Cerebellar nuclear complex (tissue), 1 donor: ENCODE results near the gene TECPR2.

Experiments
- DNase-seq, 2 experiments: peaks; one replicate each; lab custom pipeline; 2025; lab: John Stamatoyannopoulos, UW

Gene TECPR2

DNA sequence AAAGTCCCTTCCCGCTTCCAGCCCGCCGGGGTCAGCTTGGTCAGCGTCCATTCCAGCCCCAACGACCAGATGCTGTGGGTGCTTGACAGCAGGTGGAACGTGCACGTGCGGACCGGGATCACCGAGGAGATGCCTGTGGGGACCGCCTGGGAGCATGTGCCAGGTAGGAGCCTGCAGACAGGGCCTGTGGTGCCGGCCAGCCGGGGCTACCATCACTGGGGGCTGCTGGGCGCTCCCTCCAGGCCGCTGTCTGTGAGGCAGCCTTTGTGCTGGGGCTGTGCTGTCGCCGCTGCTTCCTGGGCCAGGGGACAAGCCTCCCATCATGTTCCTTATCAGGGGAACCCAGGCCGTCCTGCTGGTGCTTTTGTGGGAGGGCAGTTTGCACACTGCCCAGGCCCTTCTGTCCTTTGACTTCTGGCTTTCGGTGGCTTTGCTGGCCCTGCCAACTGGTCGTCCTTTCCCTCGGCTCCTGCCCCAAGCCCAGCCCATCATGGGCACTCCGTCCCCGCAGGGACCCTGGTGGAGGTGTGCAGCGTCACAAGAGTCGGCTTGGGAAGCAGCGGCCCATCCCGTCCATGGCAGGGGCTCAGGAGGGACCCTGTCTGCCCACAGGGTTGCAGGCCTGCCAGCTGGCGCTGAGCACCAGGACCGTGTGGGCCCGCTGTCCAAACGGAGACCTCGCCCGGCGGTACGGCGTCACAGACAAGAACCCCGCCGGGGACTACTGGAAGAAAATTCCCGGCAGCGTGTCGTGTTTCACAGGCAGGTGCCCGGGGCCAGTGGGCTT lies 134.4 kb downstream of the TECPR2 start:
- no peak for DNase-seq

DNA sequence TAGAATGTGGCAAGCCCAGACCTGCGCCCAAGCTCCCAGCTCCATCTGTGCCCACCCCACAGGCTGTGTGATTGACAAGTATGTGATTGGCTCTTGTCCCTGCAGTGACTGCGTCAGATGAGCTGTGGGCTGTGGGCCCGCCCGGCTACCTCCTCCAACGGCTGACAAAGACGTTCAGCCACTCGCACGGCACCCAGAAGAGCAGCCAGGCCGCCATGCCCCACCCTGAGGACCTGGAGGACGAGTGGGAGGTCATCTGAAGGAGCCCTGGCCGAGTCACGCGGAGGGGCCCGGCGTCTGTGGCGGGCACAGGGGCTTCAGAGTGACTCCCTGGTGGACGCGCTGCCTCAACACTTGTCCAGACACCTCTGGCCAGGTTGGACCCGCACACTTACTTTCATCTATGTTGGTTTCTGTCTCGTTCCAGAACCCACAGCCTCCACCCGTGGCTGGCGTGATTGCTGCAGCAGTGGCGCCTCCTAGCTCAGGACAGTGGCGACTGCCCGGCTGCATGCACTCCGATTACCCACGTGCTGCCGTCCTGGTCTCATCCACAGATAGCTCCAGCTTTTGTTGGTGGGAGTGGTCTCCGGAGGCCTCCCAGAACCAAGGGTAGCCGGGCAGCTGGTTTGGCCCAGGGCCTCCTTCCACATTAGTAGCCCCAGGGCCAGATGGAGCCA lies 135.4 kb downstream of the TECPR2 start:
- no peak for DNase-seq

- no peak for DNase-seq
Observed at GRCh38 chr14:102498678-102499265, 136.0 kb downstream of the TECPR2 start.

- no peak for DNase-seq
Observed at GRCh38 chr14:102499401-102500157, 136.8 kb downstream of the TECPR2 start.

DNA sequence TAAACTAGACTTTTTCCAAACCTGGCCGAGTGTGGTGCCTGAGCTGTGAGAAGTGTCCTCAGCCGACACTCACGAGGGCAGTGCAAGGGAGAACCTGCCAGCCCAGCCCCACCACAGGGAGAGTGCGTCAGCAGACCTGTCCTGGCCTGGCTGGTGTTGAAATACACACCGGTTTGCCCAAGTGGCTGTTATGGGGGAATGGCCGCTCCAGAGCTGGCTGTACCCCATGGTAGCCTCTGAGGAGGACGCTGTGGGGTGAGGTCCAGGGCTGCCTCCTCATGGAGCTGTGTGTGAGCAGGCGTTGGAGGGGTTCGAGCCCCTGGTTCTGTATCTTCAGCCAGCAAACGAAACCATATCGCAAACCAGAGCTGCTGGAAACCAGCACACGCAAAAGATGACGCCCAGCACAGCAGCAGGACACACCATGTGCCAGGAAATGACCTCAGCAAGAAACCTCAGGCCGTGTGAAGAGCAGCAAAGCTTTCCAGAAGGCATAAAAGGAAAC lies 137.5 kb downstream of the TECPR2 start:
- DNase-seq: no peak

- DNase-seq: no peak
Observed at GRCh38 chr14:102500713-102501112, 138.0 kb downstream of the TECPR2 start.

- DNase-seq: no peak
Observed at GRCh38 chr14:102501751-102502315, 139.1 kb downstream of the TECPR2 start.

DNA sequence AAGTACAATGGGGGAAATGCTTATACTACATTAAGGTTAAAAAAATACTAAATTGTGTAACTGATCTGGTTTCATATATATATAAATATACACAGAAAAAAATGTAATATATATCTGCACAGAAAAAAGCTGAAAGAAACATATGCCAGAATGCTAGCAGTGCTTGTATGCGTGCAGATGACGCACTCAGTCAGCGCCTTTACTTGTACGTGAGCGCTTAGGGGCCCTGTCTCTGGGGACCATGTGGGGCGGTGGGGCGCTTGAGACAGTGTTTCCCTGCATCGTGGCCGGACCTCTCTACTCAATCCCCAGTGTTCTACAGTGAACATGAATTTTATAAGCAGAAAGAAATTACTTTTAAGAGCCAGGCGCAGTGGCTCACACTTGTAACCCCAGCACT lies 139.8 kb downstream of the TECPR2 start:
- no peak for DNase-seq

- no peak for DNase-seq
Observed at GRCh38 chr14:102503641-102504327, 141.0 kb downstream of the TECPR2 start.

GRCh38 chr14:102504328-102504999 lies 141.7 kb downstream of the TECPR2 start:
- no peak for DNase-seq

- no peak for DNase-seq
Observed at GRCh38 chr14:102505000-102505619, 142.4 kb downstream of the TECPR2 start.

GRCh38 chr14:102505775-102506625 lies 143.3 kb downstream of the TECPR2 start:
- DNase-seq: no peak

DNA sequence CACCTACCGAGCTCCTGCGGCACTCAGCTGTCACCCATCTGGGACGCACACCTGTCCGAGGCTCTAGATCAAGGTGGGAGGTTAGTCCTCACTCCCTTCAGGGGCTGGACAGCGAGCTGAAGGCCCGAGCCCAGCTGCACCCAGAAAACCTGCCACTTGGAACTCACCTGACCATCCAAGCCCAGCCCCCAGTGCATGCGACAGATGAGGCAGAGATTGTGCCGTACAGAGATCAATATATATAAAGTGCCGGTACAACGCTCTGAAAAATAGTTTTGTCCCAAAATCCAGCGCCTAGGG lies 143.8 kb downstream of the TECPR2 start:
- DNase-seq: no peak

DNA sequence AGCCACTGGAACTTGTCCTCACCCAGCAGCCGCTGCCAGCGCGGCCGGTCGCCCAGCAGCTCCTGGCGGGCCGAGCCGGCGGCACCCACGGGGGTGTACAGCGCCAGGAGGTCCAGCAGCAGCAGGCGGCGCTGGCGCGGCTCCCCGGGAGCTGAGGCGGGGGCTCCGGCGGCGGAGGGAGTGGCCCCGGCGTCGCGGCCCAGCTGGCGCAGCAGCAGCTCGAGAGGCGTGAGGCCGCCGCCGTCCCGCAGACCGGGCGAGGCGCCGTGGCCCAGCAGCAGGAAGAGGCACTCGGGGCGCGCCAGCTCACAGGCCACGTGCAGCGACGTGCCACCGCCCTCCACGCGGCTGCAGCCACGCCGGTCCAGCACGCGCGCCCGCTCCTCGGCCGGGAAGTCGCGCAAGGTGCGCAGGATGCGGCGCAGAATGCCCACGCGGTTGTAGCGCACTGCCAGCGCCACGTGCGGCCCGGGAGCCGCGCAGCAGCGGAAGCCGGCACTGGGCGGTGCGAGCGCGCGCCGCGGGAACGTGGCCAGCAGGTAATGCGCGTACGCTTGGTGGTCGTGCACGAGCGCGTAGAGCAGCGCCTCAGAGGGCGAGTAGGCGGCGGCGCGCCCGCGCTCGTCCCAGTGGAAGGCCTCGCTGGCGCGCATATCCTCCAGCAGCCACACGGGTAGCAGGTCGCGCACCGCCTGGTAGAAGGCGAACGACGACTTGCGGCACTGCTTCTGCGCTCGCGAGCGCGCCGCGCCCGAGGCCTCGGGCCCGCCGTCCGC lies 144.5 kb downstream of the TECPR2 start:
- DNase-seq: no peak

GRCh38 chr14:102507857-102508312 lies 145.1 kb downstream of the TECPR2 start:
- no peak for DNase-seq

GRCh38 chr14:102508410-102508773 lies 145.7 kb downstream of the TECPR2 start:
- DNase-seq: no peak

GRCh38 chr14:102508774-102509745 lies 146.3 kb downstream of the TECPR2 start:
- DNase-seq: no peak
